HUDEP-2 (cell line): Measurements from ENCODE around the gene MROH2A.
A peak's percentile ranks its signal among the peaks of the same experiment; 100 is the strongest.

Experiments used
- DNase-seq, 76 experiments: peaks; one replicate each; lab custom pipeline; 2025; ENCODE audit not compliant: unreplicated experiment in 76 of 76; lab: John Stamatoyannopoulos, UW

The MROH2A gene

DNA sequence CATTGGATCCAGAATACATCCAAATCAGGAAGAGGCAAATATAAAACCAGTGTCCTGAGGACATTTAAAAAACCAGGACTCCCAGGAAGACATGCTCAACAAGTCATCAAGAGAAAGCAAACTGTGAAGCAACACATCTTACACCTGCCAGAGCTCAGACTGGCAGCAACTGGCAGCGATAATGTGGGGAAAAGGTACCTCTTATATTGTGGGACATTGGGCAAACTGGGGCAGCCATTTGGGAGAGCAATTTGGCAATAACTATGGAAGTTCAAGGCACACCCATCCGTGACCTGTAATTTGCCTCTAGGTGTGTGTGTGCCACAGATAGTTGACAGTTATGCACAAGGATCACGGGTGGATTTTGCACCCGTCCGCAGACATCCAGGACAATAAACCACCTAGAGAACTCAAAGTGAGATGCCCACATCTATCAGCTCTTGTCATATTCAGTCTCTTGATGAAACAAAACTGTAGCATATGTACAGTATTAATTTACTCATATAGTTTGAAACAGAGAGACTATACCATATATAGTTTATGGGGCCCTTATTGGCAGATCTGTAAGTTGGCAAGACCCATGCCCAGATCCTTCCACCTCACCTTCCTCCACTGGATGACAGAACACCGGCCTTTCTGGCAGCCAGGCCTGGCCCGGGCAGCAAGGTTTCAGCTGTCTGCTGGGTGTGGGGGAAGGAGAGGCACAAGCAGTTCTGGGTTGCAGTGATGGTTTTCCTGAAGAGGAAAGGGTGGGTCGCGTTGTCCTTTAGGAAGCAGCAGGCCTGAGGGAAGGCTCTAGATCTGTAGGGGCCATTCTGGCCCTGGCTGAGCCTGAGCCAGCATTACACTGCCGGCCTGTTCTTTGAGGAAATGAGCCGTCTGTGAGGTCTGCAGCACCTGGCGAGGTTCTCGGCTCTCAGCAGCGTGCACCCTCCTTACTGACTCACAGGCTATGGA lies 57.4 kb downstream of the MROH2A start:
- DNase-seq, result no peak

GRCh38 chr2:233836359-233836758 lies 58.2 kb downstream of the MROH2A start:
- no peak for DNase-seq

- peak in 1 of 76 experiments; percentile 22 for DNase-seq
These were observed 59.6 kb downstream of the MROH2A start for GRCh38 chr2:233837694-233838229.

DNA sequence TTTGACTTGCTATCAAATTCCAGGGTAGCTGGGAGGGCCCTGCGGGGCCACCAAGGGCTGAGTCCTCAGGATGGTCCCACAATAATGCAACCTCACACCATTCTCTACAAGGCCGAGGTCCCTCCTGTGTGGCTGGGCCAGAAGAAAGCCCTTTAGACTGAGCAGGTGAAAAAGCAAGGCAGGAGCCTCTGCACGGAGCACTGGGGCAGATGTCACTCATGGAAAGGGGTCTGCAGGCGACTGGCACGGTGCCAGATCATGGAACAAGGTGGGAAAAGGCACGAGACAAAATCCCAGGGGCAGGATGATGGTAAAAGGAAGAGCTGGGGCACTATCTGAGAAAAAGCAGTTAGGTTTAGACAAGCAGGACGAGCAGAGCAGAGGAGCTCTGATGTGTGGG lies 60.1 kb downstream of the MROH2A start:
- no peak for DNase-seq

DNA sequence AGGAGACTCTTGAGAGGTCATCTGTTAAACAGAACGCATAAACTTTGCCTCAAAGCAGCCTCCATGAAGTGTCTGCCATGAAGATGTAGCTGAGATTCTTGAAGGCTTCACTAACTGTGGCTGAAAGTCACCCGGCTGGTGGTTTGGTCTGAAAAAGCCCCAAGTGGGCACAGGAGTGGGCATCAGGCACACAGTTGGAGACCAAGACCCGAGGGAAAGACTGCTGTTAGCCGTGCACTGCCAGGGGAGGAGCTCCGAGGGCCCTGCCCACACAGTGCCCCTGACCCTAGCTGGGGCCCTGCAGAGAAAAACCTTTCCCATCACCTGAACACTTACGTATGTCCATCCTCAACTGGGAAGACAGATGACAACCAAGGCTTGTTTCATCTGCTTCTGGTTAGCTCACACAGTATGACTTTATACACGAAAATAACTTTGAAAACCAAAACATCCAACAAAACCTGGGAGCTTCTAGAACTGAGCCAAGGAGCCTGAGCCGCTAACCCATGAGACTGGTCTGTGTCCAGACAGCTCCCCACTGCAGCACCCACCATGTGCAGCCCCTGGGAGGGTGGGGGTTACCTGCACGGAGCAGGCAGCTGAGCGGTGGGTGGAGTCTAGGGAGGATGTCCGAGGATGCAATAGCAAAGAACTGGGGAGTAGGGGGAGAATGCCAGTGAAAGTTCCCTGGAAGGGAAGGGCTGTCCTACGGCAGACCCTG lies 60.8 kb downstream of the MROH2A start:
- no peak for DNase-seq

GRCh38 chr2:233839447-233839820 lies 61.3 kb downstream of the MROH2A start:
- DNase-seq, result no peak

GRCh38 chr2:233840520-233840919 lies 62.4 kb downstream of the MROH2A start:
- no peak for DNase-seq

GRCh38 chr2:233841183-233841582 lies 63.1 kb downstream of the MROH2A start:
- no peak for DNase-seq

GRCh38 chr2:233844064-233844807 lies 66.1 kb downstream of the MROH2A start:
- no peak for DNase-seq

- no peak for DNase-seq
These were observed 66.7 kb downstream of the MROH2A start for GRCh38 chr2:233844836-233845235.

GRCh38 chr2:233845301-233846060 lies 67.4 kb downstream of the MROH2A start:
- no peak for DNase-seq

- peak in 2 of 76 experiments; percentile 5 for DNase-seq
These were observed 68.5 kb downstream of the MROH2A start for GRCh38 chr2:233846387-233847247.

DNA sequence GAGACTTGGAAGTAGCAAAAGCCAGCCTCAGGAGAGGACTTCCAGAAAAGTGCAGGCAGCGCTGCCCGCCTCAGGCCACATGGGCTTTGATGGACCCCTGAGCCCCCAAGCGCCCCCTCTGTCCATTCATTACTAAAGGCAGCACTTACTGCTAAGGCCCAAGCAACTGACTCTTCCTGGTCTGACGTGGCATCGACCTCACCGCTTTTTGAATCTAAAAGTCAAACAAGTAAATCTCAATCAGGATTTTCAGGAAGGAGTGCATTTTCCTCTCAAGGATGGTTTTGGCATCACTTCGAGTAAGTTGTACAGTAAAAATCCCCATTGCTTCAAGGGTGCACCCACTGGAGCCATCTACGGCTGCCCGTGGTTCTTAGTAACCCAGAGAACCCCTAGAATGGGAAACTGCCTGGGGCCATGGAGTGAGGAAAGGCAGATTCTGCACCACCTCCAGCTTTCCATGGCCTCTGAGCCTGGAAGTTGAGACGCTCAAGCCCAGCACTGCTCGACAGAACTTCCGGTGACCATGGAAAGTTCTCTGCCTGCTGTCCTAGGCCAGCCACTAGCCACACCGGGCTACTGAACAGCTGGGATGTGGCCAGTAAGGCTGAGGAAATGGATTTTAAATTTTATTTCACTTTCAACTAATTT lies 69.2 kb downstream of the MROH2A start:
- no peak for DNase-seq

- DNase-seq, result no peak
These were observed 70.1 kb downstream of the MROH2A start for GRCh38 chr2:233848276-233848675.

DNA sequence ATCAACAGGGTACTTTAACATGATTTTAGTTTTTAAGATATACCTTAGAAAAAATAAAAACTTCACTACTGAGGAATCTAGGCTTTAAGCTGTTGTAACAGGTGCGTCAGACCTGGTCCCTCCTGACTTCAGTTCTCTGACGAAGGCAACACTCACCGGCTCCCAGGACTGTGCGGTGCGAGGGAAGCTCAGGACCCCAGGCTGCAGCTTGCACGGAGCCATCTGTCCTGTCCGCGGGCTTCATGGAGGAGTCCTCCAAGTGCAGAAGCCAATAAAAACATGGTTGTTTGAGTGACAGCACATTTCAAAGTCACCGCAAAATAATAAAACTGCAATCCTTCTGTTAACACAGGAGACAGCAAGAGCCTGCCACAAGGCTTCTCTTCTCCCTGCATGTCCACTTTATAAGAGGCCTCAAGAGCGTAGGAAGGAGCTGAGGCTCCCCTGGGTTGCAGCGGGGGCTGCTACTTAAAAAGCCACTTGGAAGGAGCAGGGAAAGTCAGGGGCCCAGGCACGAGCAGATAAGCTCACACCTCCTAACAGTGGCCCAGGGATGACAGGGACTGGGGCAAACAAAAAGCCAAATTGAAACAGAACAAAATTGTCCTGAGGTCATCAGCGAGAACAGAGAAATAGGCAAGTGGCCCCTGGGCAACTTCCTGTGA lies 71.6 kb downstream of the MROH2A start:
- no peak for DNase-seq

- DNase-seq, result no peak
These were observed 72.6 kb downstream of the MROH2A start for GRCh38 chr2:233850745-233851144.

DNA sequence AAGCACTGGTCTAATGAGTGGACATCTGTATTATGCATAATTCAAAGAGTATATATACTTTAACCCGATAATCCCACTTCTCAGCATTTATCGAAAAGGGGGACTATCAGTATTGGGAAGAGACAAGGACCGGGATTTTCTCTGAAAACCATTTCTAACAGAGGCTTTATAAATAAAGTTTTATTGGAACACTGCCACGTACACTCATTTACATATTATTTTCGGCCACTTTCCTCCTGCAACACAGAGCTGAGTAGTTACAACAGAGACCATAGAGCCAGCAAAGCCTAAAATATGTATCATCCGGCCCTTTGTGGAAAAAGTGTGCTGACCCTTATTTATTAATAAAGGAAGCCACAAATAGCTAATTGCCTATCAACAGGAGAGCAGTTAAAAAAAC lies 73.0 kb downstream of the MROH2A start:
- DNase-seq, result no peak

GRCh38 chr2:233852056-233852455 lies 73.9 kb downstream of the MROH2A start:
- DNase-seq, result peak in 7 of 76 experiments; percentile 14 to 31 (median 23)
